SW480 (cell line): ENCODE measurements around the gene UGCG.
"Not testable (repeated sequence)": the region's sequence is repeated elsewhere in the genome, so short reads cannot be mapped to it uniquely, and the experiment has no call there.

ENCODE experiments used
- DNase-seq: peaks from one replicate; pipeline ENCODE4 v3.0.0-alpha.2; 2016; ENCODE audit warnings: low spot score

UGCG gene

GRCh38 chr9:111890867-111891266 lies 5.7 kb upstream of the UGCG start:
- not testable (repeated sequence) for DNase-seq

- peak; percentile 80 for DNase-seq
Measured at GRCh38 chr9:111891910-111892499, 4.6 kb upstream of the UGCG start.

GRCh38 chr9:111896942-111897600 lies 457 bp downstream of the UGCG start:
- DNase-seq: peak; percentile 46

GRCh38 chr9:111897601-111898137 lies 1.1 kb downstream of the UGCG start:
- DNase-seq: peak; percentile 66

- no peak for DNase-seq
Measured at GRCh38 chr9:111898331-111899096, 1.9 kb downstream of the UGCG start.

- no peak for DNase-seq
Measured at GRCh38 chr9:111900151-111900857, 3.7 kb downstream of the UGCG start.

- DNase-seq: no peak
Measured at GRCh38 chr9:111900858-111901612, 4.4 kb downstream of the UGCG start.

- DNase-seq: no peak
Measured at GRCh38 chr9:111902391-111903139, 6.0 kb downstream of the UGCG start.

- DNase-seq: not testable (repeated sequence)
Measured at GRCh38 chr9:111903535-111903934, 6.9 kb downstream of the UGCG start.

- DNase-seq: no peak
Measured at GRCh38 chr9:111904026-111904425, 7.4 kb downstream of the UGCG start.

- DNase-seq: no peak
Measured at GRCh38 chr9:111904891-111905291, 8.3 kb downstream of the UGCG start.

- no peak for DNase-seq
Measured at GRCh38 chr9:111907147-111907546, 10.5 kb downstream of the UGCG start.

GRCh38 chr9:111909444-111909843 lies 12.8 kb downstream of the UGCG start:
- DNase-seq: no peak

- DNase-seq: no peak
Measured at GRCh38 chr9:111910428-111910827, 13.8 kb downstream of the UGCG start.

- no peak for DNase-seq
Measured at GRCh38 chr9:111913159-111913558, 16.5 kb downstream of the UGCG start.

GRCh38 chr9:111914749-111915424 lies 18.3 kb downstream of the UGCG start:
- DNase-seq: no peak

- DNase-seq: no peak
Measured at GRCh38 chr9:111915425-111915758, 18.8 kb downstream of the UGCG start.

- no peak for DNase-seq
Measured at GRCh38 chr9:111916234-111916645, 19.6 kb downstream of the UGCG start.

- DNase-seq: no peak
Measured at GRCh38 chr9:111917201-111917600, 20.6 kb downstream of the UGCG start.

- DNase-seq: no peak
Measured at GRCh38 chr9:111917980-111918379, 21.4 kb downstream of the UGCG start.
